HG03135 (cell line): ENCODE results near the gene RBM18.

Experiments
- ATAC-seq: cut with Tn5 transposase; IDR thresholded peaks from one replicate; pipeline ENCODE4 v1.9.1; 2021; ENCODE audit warnings: mild to moderate bottlenecking, moderate library complexity; ENCODE audit not compliant: unreplicated experiment

RBM18 gene

GRCh38 chr9:122261469-122261881 is 3.2 kb downstream of the RBM18 start:
- no peak for ATAC-seq

- no peak for ATAC-seq
Measured at GRCh38 chr9:122258886-122259415, 5.7 kb downstream of the RBM18 start.

- ATAC-seq = no peak
Measured at GRCh38 chr9:122256206-122256605, 8.4 kb downstream of the RBM18 start.

- ATAC-seq = no peak
Measured at GRCh38 chr9:122254761-122255160, 9.9 kb downstream of the RBM18 start.

GRCh38 chr9:122252796-122253195 is 11.8 kb downstream of the RBM18 start:
- no peak for ATAC-seq

- ATAC-seq = no peak
Measured at GRCh38 chr9:122251351-122251750, 13.3 kb downstream of the RBM18 start.

- no peak for ATAC-seq
Measured at GRCh38 chr9:122248448-122248865, 16.2 kb downstream of the RBM18 start.

GRCh38 chr9:122246666-122247065 is 18.0 kb downstream of the RBM18 start:
- ATAC-seq = no peak

GRCh38 chr9:122244349-122244748 is 20.3 kb downstream of the RBM18 start:
- ATAC-seq = no peak

GRCh38 chr9:122239722-122240121 is 24.9 kb downstream of the RBM18 start:
- no peak for ATAC-seq

GRCh38 chr9:122236681-122237080 is 28.0 kb downstream of the RBM18 start:
- ATAC-seq = no peak

GRCh38 chr9:122234022-122234748 is 30.5 kb downstream of the RBM18 start:
- ATAC-seq = no peak

- ATAC-seq = no peak
Measured at GRCh38 chr9:122232796-122233306, 31.8 kb downstream of the RBM18 start.

GRCh38 chr9:122229485-122229837 is 35.2 kb downstream of the RBM18 start:
- no peak for ATAC-seq

- ATAC-seq = no peak
Measured at GRCh38 chr9:122228568-122229484, 35.8 kb downstream of the RBM18 start, which contains the start of gene LHX6. TSS of gene LHX6 (minus strand) at chr9:122228957. CDS start at chr9:122228740, 217 bp downstream.

GRCh38 chr9:122228191-122228567 is 36.5 kb downstream of the RBM18 start:
- ATAC-seq = no peak

GRCh38 chr9:122227575-122227900 is 37.1 kb downstream of the RBM18 start:
- no peak for ATAC-seq

GRCh38 chr9:122226758-122227574 is 37.7 kb downstream of the RBM18 start:
- ATAC-seq = no peak

GRCh38 chr9:122226142-122226757 is 38.4 kb downstream of the RBM18 start:
- ATAC-seq = no peak
